Esophagus squamous epithelium (tissue), 4 donors: ENCODE data around the gene PTPN20.

Experiments
- POLR2A ChIP-seq, 4 donors: fragments of 450-650 bp; IDR thresholded peaks; one replicate each; pipeline ENCODE4 v1.6.1; 2017; ENCODE audit warnings: antibody characterized with exemption in 4 of 4, mild to moderate bottlenecking in 4 of 4, moderate library complexity in 3 of 4
- TF ChIP-seq, protein P1 (sequence below), 6 experiments: fragments of 450-650 bp in 4 of 6; fragments of 200-600 bp in 2 of 6; sonication (generic) in 2 of 6; IDR thresholded peaks; one replicate each; pipeline ENCODE4 v1.5.1; 2016 to 2019; ENCODE audit warnings: antibody characterized with exemption in 6 of 6, mild to moderate bottlenecking in 4 of 6, moderate library complexity in 4 of 6

DNA sequence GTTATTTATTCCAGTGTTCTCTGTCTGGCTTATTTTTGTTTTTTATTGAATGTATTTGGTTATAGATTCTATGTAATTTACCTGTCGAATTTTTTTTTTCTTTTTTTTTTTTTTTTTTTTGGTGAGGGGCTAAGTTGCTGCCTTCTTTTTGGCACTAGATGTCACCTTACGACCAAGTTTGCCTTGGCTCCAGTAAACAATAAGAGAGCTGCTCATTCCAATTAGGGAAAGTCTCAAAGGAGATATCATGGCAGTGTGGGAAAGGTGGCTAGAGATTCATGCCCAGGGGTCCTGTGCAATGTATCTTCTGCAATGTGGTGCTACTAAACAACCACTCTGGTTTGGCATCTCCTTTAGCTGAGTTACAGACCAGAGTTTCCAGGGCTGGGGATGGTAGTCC, 84.0 kb downstream of the PTPN20 start:
- no peak for TF ChIP-seq POLR2A (IDR thresholded peaks at IDR 0.05)
- TF ChIP-seq, protein P1, sequence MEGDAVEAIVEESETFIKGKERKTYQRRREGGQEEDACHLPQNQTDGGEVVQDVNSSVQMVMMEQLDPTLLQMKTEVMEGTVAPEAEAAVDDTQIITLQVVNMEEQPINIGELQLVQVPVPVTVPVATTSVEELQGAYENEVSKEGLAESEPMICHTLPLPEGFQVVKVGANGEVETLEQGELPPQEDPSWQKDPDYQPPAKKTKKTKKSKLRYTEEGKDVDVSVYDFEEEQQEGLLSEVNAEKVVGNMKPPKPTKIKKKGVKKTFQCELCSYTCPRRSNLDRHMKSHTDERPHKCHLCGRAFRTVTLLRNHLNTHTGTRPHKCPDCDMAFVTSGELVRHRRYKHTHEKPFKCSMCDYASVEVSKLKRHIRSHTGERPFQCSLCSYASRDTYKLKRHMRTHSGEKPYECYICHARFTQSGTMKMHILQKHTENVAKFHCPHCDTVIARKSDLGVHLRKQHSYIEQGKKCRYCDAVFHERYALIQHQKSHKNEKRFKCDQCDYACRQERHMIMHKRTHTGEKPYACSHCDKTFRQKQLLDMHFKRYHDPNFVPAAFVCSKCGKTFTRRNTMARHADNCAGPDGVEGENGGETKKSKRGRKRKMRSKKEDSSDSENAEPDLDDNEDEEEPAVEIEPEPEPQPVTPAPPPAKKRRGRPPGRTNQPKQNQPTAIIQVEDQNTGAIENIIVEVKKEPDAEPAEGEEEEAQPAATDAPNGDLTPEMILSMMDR (IDR thresholded peaks at IDR 0.05), result no peak
